GM12875 (cell line): ENCODE measurements around the gene SEMA6B.

Experiments
- H3K4me3 ChIP-seq: one replicate; pipeline ENCODE4 v1.5.1; 2011; ENCODE audit warnings: low read depth, low read length, control low read depth
- TF ChIP-seq, protein P1 (sequence below): IDR thresholded peaks from 2 replicates; pipeline ENCODE4 v1.5.1; 2011; ENCODE audit warnings: low read depth, mild to moderate bottlenecking, control low read depth, inconsistent platforms, low read length, moderate library complexity, borderline replicate concordance; ENCODE audit not compliant: insufficient read depth

The SEMA6B gene

DNA sequence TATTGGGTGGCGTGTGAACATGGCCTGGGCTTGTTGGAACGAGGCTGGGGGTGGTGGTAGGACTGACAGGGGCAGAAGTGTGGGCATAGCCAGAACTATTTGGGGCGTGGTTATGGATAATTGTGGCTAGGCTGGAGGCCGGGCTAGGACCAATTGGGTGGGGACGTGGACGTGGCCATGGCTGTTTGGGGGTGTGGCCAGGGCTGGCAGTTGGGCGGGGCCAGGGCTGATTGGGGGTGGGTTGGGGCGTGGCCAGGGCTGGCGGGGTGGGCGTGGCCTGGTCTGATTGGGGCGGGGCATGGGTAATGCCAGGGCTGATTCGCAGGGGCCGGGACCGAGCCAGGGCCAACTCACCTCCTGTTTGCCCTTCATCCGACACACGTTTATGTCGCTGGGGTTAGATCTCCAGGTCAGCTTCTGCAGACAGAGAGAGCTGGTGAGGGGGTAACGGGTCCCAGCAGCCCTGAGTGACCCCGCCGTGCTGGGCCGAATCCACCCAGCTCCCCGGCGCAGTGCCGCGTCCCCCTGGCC is 2.8 kb downstream of the SEMA6B start:
- TF ChIP-seq, protein P1, sequence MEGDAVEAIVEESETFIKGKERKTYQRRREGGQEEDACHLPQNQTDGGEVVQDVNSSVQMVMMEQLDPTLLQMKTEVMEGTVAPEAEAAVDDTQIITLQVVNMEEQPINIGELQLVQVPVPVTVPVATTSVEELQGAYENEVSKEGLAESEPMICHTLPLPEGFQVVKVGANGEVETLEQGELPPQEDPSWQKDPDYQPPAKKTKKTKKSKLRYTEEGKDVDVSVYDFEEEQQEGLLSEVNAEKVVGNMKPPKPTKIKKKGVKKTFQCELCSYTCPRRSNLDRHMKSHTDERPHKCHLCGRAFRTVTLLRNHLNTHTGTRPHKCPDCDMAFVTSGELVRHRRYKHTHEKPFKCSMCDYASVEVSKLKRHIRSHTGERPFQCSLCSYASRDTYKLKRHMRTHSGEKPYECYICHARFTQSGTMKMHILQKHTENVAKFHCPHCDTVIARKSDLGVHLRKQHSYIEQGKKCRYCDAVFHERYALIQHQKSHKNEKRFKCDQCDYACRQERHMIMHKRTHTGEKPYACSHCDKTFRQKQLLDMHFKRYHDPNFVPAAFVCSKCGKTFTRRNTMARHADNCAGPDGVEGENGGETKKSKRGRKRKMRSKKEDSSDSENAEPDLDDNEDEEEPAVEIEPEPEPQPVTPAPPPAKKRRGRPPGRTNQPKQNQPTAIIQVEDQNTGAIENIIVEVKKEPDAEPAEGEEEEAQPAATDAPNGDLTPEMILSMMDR: no peak
- H3K4me3 ChIP-seq: no peak overlapping the region

DNA sequence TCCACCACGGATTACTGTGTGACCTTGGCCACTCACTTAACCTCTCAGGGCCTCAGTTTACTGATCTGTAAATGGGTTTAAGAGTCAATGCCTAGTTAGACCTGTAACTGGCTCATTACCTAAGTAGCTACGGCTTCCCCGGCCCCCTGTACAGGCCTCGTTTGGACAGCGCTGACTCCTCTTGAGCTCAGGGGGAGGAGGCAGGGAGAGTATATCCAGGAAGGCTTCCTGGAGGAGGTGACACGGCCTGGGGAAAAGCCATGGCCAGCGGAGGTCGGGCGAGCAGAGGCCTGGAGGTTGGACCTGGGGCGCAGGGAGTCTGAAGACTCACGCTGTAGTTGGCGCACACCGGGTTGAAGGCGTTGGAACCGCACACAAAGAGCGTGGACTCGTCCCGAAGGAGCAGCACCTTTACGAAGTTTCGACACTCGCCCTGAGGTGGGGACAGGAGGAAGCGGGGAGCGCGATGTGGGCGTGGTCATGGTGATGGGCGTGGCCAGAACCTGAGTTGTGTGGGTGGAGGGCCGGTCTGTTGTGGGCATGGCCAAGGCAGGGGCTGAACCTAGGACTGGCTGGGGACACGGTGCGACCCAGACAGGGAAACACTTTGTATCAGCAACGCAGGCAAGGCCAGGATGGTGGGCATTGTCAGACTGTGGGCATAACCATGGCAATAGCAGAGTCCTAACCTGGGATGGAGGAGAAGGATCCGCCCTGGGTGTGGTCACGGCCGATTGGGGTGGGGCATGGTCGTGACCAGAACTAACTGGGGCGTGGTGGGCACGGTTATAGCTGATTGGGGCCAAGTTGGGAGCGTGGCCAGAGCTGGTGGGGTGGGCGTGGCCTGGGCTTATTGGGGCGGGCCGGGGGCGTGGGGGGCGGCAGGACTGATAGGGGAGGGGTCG is 3.6 kb downstream of the SEMA6B start:
- TF ChIP-seq, protein P1: no peak
- no peak overlapping the region for H3K4me3 ChIP-seq

- TF ChIP-seq, protein P1: no peak
- H3K4me3 ChIP-seq: no peak overlapping the region
Observed at GRCh38 chr19:4554717-4555116, 4.8 kb downstream of the SEMA6B start.

- TF ChIP-seq, protein P1: no peak
- no peak overlapping the region for H3K4me3 ChIP-seq
Observed at GRCh38 chr19:4553775-4554174, 5.7 kb downstream of the SEMA6B start.

DNA sequence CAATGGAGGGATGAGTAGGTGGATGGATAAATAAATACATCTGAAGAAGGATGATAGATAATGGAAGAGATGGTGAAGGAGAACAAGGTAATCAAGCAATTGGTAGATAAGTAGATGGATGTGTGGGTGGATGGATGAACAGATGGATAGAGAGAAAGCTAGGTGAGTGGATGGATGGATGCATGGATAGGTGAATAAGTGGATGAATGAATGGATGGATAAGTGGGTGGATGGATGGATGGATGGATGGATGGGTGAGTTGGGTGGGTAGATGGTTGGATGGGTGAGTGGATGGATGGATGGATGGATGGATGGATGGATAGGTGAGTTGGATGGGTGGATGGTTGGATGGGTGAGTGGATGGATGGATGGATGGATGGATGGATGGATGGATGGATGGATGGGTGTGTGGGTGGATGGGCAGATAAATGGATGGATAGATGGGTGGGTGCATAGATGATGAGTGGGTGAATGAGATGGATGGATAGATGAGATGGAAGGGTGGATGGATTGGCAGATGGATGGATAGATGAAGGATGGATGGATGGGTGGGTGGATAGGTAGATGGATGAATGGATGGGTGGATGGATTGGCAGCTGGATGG is 6.3 kb downstream of the SEMA6B start:
- TF ChIP-seq, protein P1: no peak
- H3K4me3 ChIP-seq: no peak overlapping the region

GRCh38 chr19:4552525-4552819 is 7.0 kb downstream of the SEMA6B start:
- TF ChIP-seq, protein P1: no peak
- H3K4me3 ChIP-seq: no peak overlapping the region
